HG03066 (cell line): ENCODE results near the gene CSRP2.
A peak's percentile ranks its signal among the peaks of the same experiment; 100 is the strongest.

Experiments used
- ATAC-seq: cut with Tn5 transposase; IDR thresholded peaks from one replicate; pipeline ENCODE4 v1.9.1; 2021; ENCODE audit warnings: low read depth; ENCODE audit not compliant: unreplicated experiment

The CSRP2 gene

DNA sequence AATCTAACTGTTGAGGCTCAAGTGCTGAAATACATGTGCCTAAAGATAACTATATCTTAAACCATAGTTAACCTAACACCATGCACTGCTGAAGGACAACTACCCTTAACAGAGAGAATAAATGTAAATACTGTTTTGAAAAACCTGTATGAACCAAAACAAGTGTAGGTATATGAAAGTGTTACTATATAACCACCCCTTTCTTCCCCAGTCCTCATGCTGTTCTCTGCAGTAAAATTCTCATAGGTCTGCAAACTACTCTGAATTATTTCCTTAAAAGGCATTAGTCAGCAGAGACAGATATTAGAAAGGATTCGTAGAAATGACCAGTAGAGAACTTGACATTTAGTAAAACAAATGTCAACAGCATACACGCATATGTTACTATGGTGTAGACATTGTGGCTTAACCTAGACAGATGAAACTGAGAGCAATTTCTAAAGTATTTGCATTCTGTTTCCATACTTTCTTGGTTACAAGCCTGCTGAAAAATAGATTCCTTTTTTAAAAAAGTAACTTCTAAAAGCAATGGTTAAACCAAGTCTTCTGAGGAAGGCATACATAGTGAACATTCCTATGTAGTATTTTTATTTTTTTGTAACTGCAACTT lies 13.9 kb downstream of the CSRP2 start:
- ATAC-seq, result peak; percentile 81

DNA sequence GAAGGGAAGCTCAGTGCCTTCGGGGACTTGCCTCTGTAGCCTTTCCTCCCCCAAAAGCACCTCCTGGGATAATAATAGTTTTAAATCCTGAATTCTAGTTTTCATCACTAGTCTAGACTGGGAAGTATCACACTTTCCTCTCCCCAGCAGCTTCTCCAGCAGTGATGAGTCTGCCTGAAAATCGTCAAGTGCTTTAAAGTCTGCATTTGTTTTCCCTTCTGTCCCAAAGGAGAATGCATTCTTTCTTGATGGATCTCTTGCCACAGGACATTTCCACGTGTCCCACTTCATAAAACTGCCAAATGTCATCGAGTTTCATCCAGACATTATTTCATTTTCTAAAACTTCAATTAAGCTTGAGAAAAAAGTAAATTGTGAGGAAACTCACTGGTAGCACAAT lies 15.0 kb downstream of the CSRP2 start:
- no peak for ATAC-seq

DNA sequence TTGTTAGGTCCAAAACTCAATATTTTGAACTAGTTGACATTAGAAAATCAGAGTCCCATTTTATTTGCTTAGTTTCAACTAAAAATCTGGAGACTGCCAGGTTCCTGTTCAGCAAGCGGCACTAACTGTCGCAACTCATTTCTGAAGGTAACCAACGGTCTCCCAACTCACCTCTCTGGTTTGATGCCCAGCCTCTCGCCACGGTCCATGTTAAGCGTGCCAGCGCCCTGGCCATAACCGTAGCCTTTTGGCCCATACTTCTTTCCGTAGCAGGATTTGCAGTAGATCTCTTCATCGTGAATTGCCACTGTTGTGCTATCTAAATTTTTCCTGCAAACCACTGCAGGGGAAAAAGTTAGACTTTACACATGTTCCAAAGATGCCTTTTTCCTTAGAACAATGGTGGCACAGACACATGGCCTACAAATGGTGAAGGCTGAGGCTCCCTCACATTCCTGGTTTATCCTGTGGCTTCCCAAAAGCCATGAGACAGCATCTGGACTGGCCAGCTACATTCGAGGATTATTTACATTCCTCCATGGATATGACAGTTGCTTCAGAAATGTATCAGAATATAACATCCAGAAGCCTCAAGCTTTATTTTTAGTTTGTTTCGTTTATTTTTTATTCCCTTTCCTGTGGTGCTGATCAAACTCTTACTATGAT lies 15.7 kb downstream of the CSRP2 start:
- no peak for ATAC-seq

DNA sequence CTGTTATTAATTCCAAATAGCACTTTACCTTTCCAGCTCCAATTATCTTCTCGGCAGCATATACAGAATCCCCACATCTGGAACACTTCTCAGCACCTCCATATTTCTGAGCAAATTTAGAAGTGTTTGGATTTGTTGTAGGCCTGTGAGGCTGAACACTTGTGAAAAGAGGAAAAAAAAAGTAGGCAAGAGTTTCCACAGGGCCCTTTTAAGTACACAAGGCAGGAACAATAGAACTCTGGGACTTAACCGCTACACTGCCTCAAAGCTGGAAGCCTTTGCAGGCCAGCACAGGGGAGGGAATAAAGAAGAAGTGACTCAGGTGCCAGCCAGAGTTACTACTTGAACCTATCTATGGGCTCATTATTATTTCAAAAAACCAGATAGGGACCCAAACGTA lies 18.6 kb downstream of the CSRP2 start:
- no peak for ATAC-seq

DNA sequence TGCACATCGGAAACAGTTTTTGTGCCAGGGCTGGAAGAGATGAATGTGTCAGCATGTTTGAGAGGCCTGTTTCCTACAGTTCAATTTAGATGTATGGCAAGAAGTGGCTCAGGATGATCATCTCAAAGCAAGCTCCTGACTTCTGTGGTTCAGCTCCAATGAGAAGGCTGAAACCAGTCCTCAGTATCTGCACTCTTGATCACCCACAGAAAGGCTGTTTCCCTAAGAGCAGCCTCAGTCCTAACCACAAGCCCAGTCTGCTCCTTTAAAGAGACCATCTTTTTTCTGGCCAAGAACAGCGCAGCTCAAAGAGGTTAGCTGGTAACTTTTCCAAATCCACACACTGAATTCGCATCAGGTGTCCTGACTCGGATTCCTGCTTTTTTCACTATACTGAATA lies 19.2 kb downstream of the CSRP2 start:
- ATAC-seq, result no peak

DNA sequence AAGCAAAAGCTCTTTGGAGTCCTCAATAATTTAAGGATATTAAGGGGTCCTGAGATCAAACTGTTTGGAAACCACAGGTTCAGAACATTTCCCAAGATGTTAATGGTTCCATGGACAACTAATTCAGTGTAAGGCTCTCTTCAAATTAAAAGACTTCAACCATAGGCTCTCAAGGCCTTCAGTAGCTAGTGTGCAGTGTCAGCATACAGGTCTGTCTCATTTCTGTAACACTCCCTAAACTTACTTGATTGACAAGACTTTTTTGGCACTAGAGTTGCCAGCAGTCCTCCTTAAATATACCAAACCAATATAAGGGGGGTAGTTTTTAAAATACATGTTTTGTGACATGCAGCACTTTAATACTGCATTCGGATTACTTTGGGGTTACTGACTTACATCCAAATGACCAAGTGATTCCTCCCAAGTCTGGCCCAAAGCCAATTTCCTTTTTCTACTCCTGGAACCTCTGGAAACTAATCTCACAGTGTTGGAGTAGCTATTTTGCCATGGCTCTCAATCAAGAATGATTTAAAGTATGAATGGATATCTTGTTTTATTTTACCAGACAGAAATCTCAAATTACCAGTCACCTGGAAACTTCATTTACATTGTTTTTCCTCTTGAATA lies 22.7 kb downstream of the CSRP2 start:
- no peak for ATAC-seq

DNA sequence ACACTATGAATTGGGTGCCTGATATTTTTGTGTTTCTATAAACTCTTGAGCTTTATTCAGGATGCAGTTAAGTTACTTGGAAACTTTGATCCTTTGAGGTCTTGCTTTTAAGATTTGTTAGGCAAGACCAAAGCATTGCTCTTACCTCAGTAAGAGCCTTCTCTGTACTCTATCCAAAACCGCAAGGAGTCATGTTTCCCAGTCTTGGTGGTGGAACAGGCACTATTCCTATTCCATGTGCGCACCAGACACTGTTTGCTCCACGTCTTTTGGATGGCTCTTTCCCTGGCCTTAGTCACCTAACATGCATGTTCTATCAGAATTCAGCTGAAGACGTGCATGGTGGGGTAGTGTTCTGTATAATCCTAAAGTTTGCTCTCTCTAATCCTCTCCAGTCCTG lies 23.5 kb downstream of the CSRP2 start:
- ATAC-seq, result no peak

DNA sequence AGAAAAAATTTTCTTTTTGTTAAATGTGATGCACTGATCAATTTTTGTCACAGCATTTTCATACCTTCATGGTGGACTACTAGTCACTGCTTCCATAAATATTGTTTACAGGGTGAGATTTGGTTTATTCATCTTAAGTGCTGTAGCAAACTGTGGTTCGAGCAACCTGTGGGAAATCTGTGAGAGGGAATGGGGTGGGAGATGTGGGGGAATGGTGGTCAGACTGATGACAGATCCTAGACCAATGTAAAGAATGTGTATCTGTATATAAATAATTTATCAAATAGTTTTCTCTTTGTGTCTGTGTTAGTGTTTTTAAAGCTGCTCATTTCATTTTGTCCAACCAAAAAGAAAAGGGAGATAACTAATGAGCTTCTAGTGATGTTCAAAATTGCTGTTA lies 26.7 kb downstream of the CSRP2 start:
- no peak for ATAC-seq

DNA sequence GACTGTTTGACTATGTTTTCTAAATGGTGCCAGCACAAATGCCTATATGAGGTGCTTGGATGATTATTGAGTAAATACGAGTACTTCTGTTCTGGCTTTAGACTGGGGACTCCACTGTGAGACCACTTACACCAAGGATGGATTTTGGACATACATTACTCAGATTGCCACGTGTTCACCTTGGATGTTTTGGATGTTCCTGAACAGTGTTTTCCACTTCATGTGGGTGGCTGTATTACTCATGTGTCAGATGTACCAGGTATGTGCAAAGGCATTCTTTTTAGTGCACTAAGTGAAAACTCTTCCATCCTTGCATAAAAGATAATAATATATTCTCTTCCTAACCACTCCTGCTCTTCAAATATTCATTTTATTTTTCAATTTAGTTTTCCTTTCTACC lies 30.7 kb downstream of the CSRP2 start:
- ATAC-seq, result no peak

DNA sequence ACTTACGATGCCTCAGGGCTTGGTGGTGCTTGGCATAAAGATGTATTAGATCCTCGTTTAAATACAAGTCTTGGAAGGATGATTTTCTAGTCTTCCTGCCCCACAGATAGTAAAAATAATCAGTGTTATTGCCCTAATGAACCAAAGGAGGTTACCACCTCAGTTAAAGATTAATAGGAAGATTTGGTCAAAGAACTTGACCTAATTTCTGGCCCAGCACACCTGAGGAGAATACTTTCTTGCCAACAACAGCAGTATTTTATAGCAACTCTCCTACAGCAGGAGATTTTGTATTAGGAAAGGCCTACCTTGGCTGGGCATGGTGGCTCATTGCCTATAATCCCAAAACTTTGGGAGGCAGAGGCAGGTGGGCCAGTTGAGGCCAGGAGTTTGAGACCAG lies 31.6 kb downstream of the CSRP2 start:
- no peak for ATAC-seq

DNA sequence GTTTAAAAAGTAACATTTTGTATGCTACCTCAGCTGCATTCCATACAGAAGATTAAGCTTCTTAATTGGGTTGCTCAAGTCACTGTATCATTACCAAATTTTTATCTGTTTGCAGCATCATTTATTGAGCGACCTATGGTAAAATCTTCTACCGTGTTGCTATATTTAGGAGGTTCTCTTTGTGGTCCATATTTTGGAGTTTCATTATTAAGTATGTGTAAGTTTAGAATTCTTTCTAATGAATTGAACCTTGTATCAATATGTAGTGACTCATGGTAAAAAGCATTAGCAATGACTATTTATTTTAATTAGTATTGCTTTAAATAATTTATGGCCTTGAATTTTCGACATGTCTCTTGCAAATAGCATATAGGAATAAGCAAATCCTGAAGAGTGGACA lies 42.2 kb downstream of the CSRP2 start:
- no peak for ATAC-seq

DNA sequence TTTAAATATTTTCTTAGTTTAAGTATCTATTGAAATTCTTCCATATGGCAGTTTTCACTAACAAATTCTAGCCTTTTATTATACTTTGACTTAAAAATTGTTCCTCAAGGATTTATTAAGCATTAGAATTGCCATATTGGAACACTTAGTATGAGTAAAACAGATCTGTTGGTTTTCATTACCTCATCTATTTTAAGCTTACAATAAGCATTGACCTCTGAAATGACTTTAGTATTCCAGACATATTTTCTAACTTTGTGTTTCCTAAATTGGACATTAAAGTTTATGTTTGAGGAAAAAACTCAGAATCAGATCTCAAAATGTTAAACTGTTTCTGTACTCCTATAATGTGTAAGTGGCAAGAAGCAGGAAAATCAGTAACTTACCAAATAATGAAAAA lies 48.4 kb downstream of the CSRP2 start:
- ATAC-seq, result no peak

DNA sequence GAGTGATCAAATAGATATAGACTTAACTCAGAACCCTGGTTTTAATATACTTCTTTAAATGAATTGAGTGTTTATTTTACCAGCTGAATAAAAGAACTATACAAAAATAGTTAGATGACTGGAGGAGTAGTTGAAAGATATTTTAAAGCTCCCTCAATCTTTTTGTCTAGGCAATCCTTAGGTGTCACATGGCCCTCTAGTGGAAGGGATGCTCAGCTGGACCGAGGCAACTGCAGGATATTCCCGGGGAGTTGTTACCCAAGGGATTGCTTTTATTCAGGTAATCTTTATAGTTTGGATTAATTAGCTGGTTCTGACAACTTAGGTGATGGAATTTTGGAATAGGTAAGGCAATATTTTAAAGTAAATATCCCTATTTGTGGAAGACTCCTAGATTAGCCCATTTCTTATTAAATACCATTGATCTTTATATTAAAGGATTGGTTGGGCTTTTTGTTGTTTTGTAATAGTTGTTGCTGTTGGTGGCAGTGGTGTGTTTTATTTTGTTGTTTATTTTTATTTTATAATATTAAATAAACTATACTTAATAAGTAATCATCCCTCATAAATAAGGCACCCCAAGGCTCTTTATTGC lies 57.8 kb downstream of the CSRP2 start:
- no peak for ATAC-seq

DNA sequence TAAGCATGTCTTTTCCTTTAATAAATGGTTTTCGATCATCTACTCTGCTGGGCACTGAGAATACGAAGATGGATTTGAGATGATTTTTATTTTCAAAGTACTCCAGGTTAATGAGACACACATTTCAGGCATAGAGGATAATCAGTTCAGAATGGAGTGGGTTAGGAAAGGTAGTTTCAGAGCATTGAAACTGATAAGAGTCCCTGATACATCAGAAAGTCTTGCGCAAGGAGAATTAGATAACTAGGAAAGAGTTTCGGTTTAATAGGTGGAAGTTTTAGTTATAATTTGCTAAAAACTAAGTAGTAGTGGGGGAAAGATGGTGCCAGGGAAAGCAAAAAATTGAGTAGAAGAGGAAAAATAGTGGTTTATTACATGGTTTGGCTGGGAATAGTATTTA lies 64.8 kb downstream of the CSRP2 start:
- ATAC-seq, result no peak

DNA sequence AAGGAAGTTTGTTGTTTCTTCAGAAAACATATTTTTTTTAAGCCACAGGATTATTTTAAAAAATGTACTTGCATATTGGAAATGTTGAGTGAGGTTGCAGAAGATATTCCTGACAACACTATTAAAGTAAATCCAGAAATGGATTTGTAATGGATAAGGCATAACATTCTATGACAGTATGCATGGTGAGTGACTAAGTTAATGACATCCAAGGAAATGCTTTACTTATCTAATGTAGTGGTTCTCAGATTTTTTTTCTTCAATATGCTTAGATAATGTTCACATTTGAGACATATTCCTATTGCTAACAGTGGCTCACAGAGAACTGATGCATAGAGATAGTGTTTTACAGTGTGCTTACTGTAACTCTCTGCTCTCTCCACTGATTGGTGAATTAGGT lies 65.6 kb downstream of the CSRP2 start:
- ATAC-seq, result no peak

DNA sequence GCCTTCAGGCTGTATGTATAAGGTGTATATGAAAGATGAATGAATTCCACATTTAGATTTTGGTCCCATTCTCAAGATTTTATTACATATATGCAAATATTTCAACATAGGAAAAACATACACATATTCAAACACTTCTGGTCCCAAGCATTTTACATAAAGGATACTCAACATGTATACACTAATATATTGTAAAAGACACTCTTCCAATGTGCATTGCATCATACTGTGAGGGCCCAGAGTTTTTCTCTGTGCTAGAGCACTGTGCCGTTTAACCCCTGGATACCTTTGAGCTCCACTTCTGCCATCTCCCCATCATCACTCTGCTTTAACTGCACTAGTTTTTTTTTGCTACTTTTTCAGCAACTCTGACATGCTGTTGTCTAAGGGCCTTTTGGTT lies 66.8 kb downstream of the CSRP2 start:
- no peak for ATAC-seq

DNA sequence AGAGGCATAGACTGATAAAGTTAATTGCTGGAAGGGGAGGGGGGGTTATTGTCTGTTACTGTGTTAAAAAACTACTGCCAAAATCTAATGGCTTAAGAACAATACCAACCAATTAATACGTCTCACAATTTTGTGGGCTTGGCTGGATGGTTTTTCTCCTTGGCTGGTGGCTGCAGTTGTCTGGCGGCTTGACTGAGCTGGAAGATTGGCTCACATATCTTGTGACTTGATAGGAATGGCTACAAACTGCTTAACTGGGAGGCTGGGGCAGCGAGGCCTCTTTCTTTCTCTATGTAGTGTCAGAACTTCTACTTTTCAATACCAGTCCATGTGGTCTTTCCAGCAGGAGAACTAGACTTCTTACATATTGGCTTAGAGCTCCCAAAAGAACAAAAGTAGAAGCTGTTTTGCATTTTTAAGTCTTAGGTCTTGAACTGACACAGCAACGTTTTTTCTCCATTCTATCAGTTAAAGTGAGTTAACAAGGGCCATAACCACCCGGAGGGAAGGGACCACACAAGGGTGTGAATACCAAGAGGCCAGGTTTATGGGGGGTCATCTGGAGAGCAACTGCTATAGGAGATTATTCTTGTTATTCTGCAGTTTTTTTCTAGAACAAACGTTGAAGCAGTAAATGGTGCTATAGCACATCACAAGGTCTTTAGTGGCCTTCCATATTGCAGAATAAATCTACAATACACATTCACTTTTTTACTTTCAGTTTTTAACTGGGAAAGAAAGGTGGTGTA lies 68.0 kb downstream of the CSRP2 start:
- no peak for ATAC-seq
